Measurements from ENCODE around the gene GNA12.
"Not testable (repeated sequence)": the region's sequence is repeated elsewhere in the genome, so short reads cannot be mapped to it uniquely, and the experiment has no call there.

The GNA12 gene

GRCh38 chr7:2698581-2699288, 145.4 kb downstream of the GNA12 start:
- no peaks in the 10 kb centered on the region for H3K9me3 ChIP-seq (ENCODE audit: control insufficient read depth, insufficient read depth, low read length)
- peaks cover 18% of the 10 kb centered on the region for H3F3A ChIP-seq (ENCODE audit: control insufficient read depth, insufficient read depth)
- H3K4me3 ChIP-seq (ENCODE audit: low read length) = peak overlapping the region; percentile 65
- peak overlapping the region; percentile 87 for H3K27ac ChIP-seq (ENCODE audit: low read depth, low read length)
- H4K20me1 ChIP-seq (ENCODE audit: control insufficient read depth, insufficient read depth, low read depth, low read length) = no peaks in the 10 kb centered on the region
- no peaks in the 10 kb centered on the region for H3K27me3 ChIP-seq (ENCODE audit: control insufficient read depth, low read length)
- H3K79me2 ChIP-seq (ENCODE audit: control insufficient read depth, low read length) = no peaks in the 10 kb centered on the region
- no peaks in the 10 kb centered on the region for H3K9me2 ChIP-seq (replicated peaks; ENCODE audit: control insufficient read depth, low read length)
- H3K4me2 ChIP-seq (ENCODE audit: low read length) = peak overlapping the region; percentile 81
- H3K36me3 ChIP-seq (ENCODE audit: control insufficient read depth, low read length) = no peaks in the 10 kb centered on the region
- TF ChIP-seq CTCF (IDR thresholded peaks at IDR 0.05; ENCODE audit: low read depth, low read length, poor library complexity, severe bottlenecking) (no peak), EZH2phosphoT487 (IDR thresholded peaks at IDR 0.05; ENCODE audit: borderline replicate concordance, low read length) (no peak)
- peaks cover 63% of the 10 kb centered on the region for H3K4me1 ChIP-seq (ENCODE audit: control insufficient read depth, low read length)

DNA sequence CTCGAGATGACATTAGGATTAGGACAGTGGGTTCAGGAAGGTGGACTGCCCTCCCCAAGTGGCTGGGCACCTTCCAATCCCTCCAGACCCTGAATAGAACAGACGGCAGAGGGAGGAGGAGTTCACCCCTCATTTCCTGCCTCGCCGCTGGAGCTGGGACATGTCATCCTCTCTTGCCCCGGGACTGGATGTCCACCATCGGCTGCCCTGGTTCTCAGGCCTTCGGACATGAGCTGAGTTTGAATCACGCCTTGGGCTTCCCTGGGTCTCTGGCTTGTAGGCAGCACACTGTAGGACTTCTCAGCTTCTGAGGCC, 150.0 kb downstream of the GNA12 start:
- Histone ChIP-seq H3K27ac (ENCODE audit: low read depth, low read length) (peak overlapping the region; percentile 50), H3K4me2 (ENCODE audit: low read length) (peak overlapping the region; percentile 55)
- not testable (repeated sequence) for H3K9me3 ChIP-seq (ENCODE audit: control insufficient read depth, insufficient read depth, low read length)

DNA sequence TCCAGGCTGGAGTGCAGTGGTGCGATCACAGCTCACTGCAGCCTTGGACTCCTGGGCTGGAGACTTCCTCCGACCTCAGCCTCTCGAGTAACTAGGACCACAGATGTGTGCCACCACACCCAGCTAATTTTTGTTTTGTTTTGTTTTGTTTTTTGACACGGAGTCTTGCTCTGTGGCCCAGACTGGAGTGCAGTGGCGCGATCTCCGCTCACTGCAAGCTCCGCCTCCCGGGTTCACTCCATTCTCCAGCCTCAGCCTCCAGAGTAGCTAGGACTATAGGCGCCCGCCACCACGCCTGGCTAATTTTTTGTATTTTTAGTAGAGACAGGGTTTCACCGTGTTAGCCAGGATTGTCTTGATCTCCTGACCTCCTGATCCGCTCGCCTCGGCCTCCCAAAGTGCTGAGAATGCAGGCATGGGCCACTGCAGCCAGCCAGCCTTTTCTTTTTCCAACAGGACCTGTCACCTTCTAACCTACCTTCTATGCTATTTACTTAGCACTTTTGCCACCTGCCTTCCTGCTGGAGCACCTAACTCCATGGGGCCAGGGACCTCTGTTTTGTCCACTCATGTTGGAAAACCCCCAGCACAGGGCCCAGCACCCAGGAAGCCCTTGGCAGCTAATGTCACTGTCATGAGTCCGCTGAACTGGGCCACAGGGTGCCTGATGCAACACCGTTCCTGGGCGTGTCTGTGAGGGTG, 150.5 kb downstream of the GNA12 start:
- Histone ChIP-seq H3K4me2 (ENCODE audit: low read length) (peak overlapping the region; percentile 55), H3K4me1 (ENCODE audit: control insufficient read depth, low read length) (peaks cover 64% of the 10 kb centered on the region)

More for the DNA sequence above, 150.0 kb downstream of the GNA12 start:
- not testable (repeated sequence) for H3K79me2 ChIP-seq (ENCODE audit: control insufficient read depth, low read length); H3K36me3 ChIP-seq (ENCODE audit: control insufficient read depth, low read length); H3K9me2 ChIP-seq (replicated peaks; ENCODE audit: control insufficient read depth, low read length); H4K20me1 ChIP-seq (ENCODE audit: control insufficient read depth, insufficient read depth, low read depth, low read length)
- peaks cover 64% of the 10 kb centered on the region for H3K4me1 ChIP-seq (ENCODE audit: control insufficient read depth, low read length)
- H3F3A ChIP-seq (ENCODE audit: control insufficient read depth, insufficient read depth) = peaks cover 11% of the 10 kb centered on the region
- H3K4me3 ChIP-seq (ENCODE audit: low read length) = peak overlapping the region; percentile 31
- H3K27me3 ChIP-seq (ENCODE audit: control insufficient read depth, low read length) = peaks cover 20% of the 10 kb centered on the region

GRCh38 chr7:2692543-2692942, 151.6 kb downstream of the GNA12 start:
- no peak for TF ChIP-seq EZH2phosphoT487 (IDR thresholded peaks at IDR 0.05; ENCODE audit: borderline replicate concordance, low read length)
- no peak for TF ChIP-seq CTCF (IDR thresholded peaks at IDR 0.05; ENCODE audit: low read depth, low read length, poor library complexity, severe bottlenecking)
- Histone ChIP-seq H4K20me1 (ENCODE audit: control insufficient read depth, insufficient read depth, low read depth, low read length) (no peaks in the 10 kb centered on the region), H3K9me3 (ENCODE audit: control insufficient read depth, insufficient read depth, low read length) (no peaks in the 10 kb centered on the region), H3K4me1 (ENCODE audit: control insufficient read depth, low read length) (peaks cover 54% of the 10 kb centered on the region), H3K9me2 (replicated peaks; ENCODE audit: control insufficient read depth, low read length) (no peaks in the 10 kb centered on the region), H3K36me3 (ENCODE audit: control insufficient read depth, low read length) (no peaks in the 10 kb centered on the region), H3F3A (ENCODE audit: control insufficient read depth, insufficient read depth) (0 out of 2 replicates have a peak, but pooled peaks cover 1% of the 10 kb centered on the region), H3K27ac (ENCODE audit: low read depth, low read length) (no peak overlapping the region), H3K4me3 (ENCODE audit: low read length) (no peak overlapping the region), H3K27me3 (ENCODE audit: control insufficient read depth, low read length) (peaks cover 32% of the 10 kb centered on the region), H3K79me2 (ENCODE audit: control insufficient read depth, low read length) (no peaks in the 10 kb centered on the region), H3K4me2 (ENCODE audit: low read length) (no peak overlapping the region)

More for the DNA sequence above, 150.5 kb downstream of the GNA12 start:
- H3K27ac ChIP-seq (ENCODE audit: low read depth, low read length) = peak overlapping the region; percentile 50
- not testable (repeated sequence) for H3K36me3 ChIP-seq (ENCODE audit: control insufficient read depth, low read length); H3F3A ChIP-seq (ENCODE audit: control insufficient read depth, insufficient read depth); H3K9me2 ChIP-seq (replicated peaks; ENCODE audit: control insufficient read depth, low read length); H4K20me1 ChIP-seq (ENCODE audit: control insufficient read depth, insufficient read depth, low read depth, low read length); H3K79me2 ChIP-seq (ENCODE audit: control insufficient read depth, low read length); H3K9me3 ChIP-seq (ENCODE audit: control insufficient read depth, insufficient read depth, low read length)
- peak overlapping the region; percentile 31 for H3K4me3 ChIP-seq (ENCODE audit: low read length)
- peaks cover 25% of the 10 kb centered on the region for H3K27me3 ChIP-seq (ENCODE audit: control insufficient read depth, low read length)

DNA sequence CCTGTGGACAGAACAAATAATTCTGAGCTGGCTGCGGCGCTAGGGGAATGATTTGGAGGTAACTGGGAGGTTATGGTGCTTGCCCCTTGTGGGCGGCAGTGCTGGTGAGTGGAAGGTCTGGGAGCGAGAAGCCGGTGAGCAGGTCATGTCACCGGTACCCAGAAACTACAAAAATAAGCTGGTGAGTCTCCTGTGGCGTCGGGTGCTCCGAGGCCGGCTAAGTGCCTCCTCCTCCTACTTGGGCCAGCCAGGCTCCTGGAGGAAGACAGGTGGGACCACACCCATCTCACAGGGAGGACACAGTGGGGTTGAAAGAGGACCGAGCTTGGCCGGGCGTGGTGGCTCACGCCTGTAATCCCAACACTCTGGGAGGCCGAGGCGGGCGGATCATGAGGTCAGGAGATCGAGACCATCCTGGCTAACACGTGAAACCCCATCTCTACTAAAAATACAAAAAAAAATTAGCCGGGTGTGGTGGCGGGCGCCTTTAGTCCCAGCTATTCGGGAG, 152.1 kb downstream of the GNA12 start:
- not testable (repeated sequence) for H3K27ac ChIP-seq (ENCODE audit: low read depth, low read length); H3K9me2 ChIP-seq (replicated peaks; ENCODE audit: control insufficient read depth, low read length); H3K79me2 ChIP-seq (ENCODE audit: control insufficient read depth, low read length); H4K20me1 ChIP-seq (ENCODE audit: control insufficient read depth, insufficient read depth, low read depth, low read length); H3F3A ChIP-seq (ENCODE audit: control insufficient read depth, insufficient read depth); H3K9me3 ChIP-seq (ENCODE audit: control insufficient read depth, insufficient read depth, low read length); H3K4me3 ChIP-seq (ENCODE audit: low read length); H3K4me2 ChIP-seq (ENCODE audit: low read length); H3K36me3 ChIP-seq (ENCODE audit: control insufficient read depth, low read length)
- H3K4me1 ChIP-seq (ENCODE audit: control insufficient read depth, low read length) = peaks cover 50% of the 10 kb centered on the region
- H3K27me3 ChIP-seq (ENCODE audit: control insufficient read depth, low read length) = peaks cover 38% of the 10 kb centered on the region
